T-helper 17 cell (primary cell): Measurements from ENCODE around the gene TLL2. TPM values are rescaled to one million over a fixed set of nuclear protein-coding genes. Genes with fewer than 3 reads are reported as not detected.
A peak's percentile ranks its signal among the peaks of the same experiment; 100 is the strongest.

ENCODE experiments used
- ATAC-seq: fragments of 150-1000 bp; cut with Tn5 transposase; 2 replicates; pipeline ENCODE4 v1.10.0; 2021; ENCODE audit warnings: mild to moderate bottlenecking, moderate library complexity
- DNase-seq, 3 donors: peaks; one replicate each; pipeline versions ENCODE4 v3.0.0 to v3.0.0-alpha.2; 2020 to 2021
- H3K9me3 ChIP-seq: one replicate; pipeline ENCODE4 v1.7.0; 2013; ENCODE audit warnings: low read length, mild to moderate bottlenecking; ENCODE audit not compliant: control insufficient read depth, poor library complexity, severe bottlenecking
- H3K27ac Mint-ChIP-seq: one replicate; pipeline ENCODE4 v1.8.0; 2022; ENCODE audit warnings: mild to moderate bottlenecking, moderate library complexity, mixed read lengths
- H3K27me3 Mint-ChIP-seq: one replicate; pipeline ENCODE4 v1.8.0; 2022; ENCODE audit warnings: mixed read lengths
- H3K36me3 Mint-ChIP-seq: one replicate; pipeline ENCODE4 v1.8.0; 2022; ENCODE audit warnings: low read depth, mixed read lengths
- H3K4me1 Mint-ChIP-seq: one replicate; pipeline ENCODE4 v1.8.0; 2022; ENCODE audit warnings: mild to moderate bottlenecking, mixed read lengths
- H3K4me3 Mint-ChIP-seq: one replicate; pipeline ENCODE4 v1.8.0; 2022; ENCODE audit warnings: mild to moderate bottlenecking, moderate library complexity, mixed read lengths
- total RNA-seq, 4 donors: library from RNA in 2 of 4; stranded (reverse) in 2 of 4; gene quantifications; one replicate each; pipeline ENCODE4 v1.2.3 and lab custom pipeline; 2022 to 2026

Gene TLL2
- total RNA-seq, 2 donors from 2014 or later: not detected

DNA sequence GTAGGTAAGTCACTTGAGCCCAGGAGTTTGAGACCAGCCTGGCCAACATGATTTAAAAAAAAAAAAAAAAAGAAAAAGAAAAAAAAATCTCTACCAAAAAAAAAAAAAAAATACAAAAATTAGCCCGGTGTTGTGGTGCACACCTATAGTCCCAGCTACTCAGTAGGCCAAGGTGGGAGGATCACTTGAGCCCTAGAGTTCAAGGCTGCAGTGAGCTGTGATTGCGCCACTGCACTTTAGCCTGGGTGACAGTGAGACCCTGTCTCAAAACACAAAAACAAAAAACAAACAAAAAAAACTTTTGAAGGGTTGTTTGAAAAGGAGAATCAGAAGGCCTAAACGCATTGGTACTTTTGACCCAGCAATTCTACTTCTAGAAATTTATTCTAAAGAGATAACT is 13.7 kb downstream of the TLL2 start:
- H3K27me3 Mint-ChIP-seq: peaks cover 42% of the 10 kb centered on the region
- no peak overlapping the region for H3K27ac Mint-ChIP-seq
- no peaks in the 10 kb centered on the region for H3K9me3 ChIP-seq
- H3K4me3 Mint-ChIP-seq: no peak overlapping the region
- no peaks in the 10 kb centered on the region for H3K4me1 Mint-ChIP-seq
- ATAC-seq (no peak), DNase-seq (no peak)
- H3K36me3 Mint-ChIP-seq: peaks cover 6% of the 10 kb centered on the region

DNA sequence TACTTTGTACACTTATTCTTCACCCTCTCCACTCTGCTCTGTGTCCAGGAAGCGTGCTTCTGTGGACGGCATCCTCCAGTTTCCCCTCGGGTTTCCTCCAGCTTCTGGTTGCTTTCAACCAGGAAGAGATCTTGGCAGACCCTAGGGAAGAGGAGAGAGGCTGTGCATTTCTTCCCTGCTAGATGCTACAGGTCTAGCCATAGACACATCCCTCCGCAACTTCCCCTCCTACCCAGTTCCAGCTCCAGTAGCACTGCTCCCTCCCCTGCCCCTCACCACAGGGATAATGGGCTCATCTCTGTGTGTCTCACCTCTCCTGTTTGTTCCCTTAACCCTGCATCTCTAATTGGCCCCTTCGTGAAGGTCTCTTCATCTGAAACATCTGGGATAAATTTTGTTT is 16.3 kb downstream of the TLL2 start:
- H3K9me3 ChIP-seq: no peaks in the 10 kb centered on the region
- H3K27ac Mint-ChIP-seq: no peak overlapping the region
- DNase-seq (no peak), ATAC-seq (no peak)
- H3K36me3 Mint-ChIP-seq: peaks cover 11% of the 10 kb centered on the region
- H3K27me3 Mint-ChIP-seq: peaks cover 60% of the 10 kb centered on the region
- no peaks in the 10 kb centered on the region for H3K4me1 Mint-ChIP-seq
- no peak overlapping the region for H3K4me3 Mint-ChIP-seq

DNA sequence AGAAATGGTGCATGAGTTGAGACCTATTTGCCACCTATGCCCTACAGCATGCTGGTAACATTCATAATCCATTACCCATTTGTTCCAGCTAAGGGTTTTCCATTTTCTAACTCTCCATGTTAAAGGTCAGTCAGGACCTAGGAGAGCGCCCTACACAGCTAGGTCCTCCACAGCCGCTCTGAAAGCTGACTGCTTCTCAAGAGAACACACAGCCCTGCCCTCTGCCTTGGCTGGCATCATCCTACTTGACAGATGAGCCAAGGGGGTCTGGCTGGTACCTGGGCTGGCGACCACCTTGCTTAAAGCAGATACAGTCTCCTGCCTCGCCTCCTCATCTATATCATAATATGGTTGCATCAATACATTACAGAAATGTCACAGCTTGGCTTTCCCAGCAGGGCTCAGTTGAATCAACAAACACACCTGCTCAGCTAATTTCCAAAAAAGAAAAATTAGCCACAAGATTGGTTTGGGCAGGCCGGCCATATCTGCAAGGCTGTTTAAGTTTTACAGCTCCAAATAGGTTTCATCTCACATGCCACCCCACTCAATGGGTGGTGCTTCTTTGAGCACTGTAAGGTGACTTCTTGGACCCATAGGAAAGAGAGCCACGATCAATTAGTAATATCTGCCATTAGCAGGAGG is 17.3 kb downstream of the TLL2 start:
- no peak overlapping the region for H3K27ac Mint-ChIP-seq
- no peaks in the 10 kb centered on the region for H3K9me3 ChIP-seq
- H3K36me3 Mint-ChIP-seq: peaks cover 7% of the 10 kb centered on the region

DNA sequence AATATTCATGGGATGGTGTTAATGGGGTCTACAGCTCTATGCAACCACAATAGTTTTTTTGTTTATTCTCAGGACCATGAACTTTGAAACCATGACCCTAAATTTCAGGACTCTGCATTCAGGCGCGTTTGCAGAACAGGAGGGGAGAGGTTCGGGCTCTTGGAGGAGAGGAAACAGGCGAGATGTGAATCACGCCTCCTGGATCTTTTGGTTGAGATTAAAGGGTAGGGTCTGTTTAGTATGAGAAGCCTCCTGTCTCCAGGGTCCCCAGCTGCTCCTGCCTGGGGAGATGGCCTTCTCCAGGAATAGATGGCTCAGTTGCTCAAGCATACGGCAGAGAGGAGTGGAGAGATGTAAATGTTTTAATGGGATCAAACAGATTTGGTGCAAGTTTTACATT is 18.2 kb downstream of the TLL2 start:
- H3K36me3 Mint-ChIP-seq: peaks cover 6% of the 10 kb centered on the region
- H3K27me3 Mint-ChIP-seq: peaks cover 46% of the 10 kb centered on the region
- H3K4me3 Mint-ChIP-seq: no peak overlapping the region
- no peaks in the 10 kb centered on the region for H3K9me3 ChIP-seq
- H3K27ac Mint-ChIP-seq: no peak overlapping the region
- H3K4me1 Mint-ChIP-seq: no peaks in the 10 kb centered on the region
- DNase-seq (no peak), ATAC-seq (no peak)

More for the DNA sequence above, 17.3 kb downstream of the TLL2 start:
- ATAC-seq: no peak
- no peaks in the 10 kb centered on the region for H3K4me1 Mint-ChIP-seq
- DNase-seq: no peak
- no peak overlapping the region for H3K4me3 Mint-ChIP-seq
- H3K27me3 Mint-ChIP-seq: peaks cover 52% of the 10 kb centered on the region

DNA sequence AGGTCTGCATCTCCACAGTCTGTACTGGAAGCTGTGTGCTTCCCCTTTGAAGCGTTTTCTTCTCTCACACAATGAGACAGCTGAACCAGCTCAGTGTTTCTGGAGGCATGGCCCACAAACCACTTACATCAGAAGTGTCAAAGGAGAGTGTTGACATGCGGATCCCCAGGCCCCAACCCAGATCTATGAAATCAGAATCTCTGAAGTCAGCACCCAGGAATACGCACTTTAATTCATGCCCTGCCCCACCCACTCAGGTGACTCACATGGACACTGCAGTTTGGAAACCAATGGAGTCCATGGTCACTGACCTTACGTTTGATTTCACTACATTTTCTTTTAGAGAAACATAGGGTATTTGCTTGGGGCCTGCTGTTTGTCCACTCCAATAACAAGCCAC is 19.0 kb downstream of the TLL2 start:
- Mint-ChIP-seq H3K4me3 (no peak overlapping the region), H3K27me3 (peaks cover 46% of the 10 kb centered on the region), H3K36me3 (peaks cover 6% of the 10 kb centered on the region), H3K27ac (no peak overlapping the region), H3K4me1 (no peaks in the 10 kb centered on the region)
- DNase-seq: no peak
- no peak for ATAC-seq
- H3K9me3 ChIP-seq: no peaks in the 10 kb centered on the region

DNA sequence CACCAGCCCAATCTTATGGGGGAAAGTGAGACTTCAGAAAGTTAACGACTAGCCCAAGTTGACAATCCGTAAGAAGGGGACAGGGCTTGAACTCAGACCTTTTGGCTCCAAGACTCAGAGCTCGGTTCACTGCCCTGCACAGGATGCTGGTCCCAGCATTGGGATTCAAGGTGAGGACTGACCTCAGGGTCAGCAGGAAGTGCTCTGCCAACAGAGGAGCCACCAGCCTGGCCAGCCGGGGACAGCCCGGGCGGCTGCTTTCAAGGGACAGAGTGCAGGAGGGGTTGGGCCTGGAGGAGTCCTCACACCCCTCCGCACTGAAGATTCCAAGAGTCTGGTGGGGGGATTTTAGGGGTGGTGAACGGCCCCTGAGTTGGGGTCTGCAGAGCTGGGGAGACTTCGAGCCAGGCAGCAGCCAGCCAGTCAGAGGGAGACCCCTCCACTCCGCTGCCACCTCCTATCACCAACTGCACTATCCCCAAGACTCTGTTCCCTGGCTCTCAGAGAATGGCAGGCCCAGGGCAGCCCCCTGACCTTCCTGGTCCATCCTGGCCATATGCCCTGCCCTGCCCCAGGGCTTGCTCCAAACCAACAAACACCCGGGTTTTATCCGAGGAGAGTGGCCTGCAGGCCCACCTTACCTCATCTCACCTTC is 19.7 kb downstream of the TLL2 start:
- DNase-seq (no peak), ATAC-seq (no peak)
- Mint-ChIP-seq H3K4me1 (no peaks in the 10 kb centered on the region), H3K36me3 (peaks cover 6% of the 10 kb centered on the region), H3K27ac (no peak overlapping the region), H3K27me3 (peaks cover 49% of the 10 kb centered on the region), H3K4me3 (no peak overlapping the region)
- H3K9me3 ChIP-seq: no peaks in the 10 kb centered on the region

DNA sequence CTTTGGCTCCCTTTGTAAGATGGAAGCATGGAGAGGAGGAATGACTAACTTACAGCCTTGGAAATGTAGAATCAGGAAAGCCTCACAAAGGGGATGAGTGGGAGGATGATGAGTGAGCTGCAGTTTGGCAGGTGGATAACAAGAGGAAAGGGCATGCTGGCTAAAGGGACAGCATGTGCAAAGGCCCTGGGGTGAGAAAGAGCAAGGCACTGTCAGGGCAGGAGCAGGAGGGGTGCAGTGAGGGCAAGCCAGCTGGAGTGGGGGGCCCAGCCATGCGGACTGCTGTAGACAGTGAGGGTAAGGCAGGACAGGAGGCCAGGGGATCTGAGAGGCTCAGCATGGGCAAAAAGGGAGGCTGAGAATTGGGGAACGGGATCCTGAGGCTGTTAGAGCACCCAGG is 20.5 kb downstream of the TLL2 start:
- H3K4me1 Mint-ChIP-seq: no peaks in the 10 kb centered on the region
- DNase-seq (no peak), ATAC-seq (no peak)
- H3K27me3 Mint-ChIP-seq: peaks cover 49% of the 10 kb centered on the region
- peaks cover 5% of the 10 kb centered on the region for H3K36me3 Mint-ChIP-seq
- H3K9me3 ChIP-seq: no peaks in the 10 kb centered on the region
- no peak overlapping the region for H3K4me3 Mint-ChIP-seq
- H3K27ac Mint-ChIP-seq: no peak overlapping the region

DNA sequence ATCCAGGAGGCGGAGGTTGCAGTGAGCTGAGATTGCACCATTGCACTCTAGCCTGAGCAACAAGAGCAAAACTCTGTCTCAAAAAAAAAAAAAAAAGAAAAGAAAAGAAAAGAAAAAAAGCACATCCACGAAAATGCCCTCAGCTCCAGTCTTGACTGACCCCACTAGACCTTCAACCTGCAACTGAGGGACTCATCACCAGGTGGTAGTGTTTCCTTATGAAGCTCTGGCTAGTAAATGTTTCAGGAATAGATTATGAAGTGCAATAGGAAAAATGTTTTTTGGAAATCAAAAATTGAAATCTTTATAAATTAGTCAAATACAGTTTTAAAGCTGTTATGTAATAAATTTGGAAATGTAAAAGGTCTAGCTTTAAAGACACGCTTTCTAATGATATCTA is 22.4 kb downstream of the TLL2 start:
- Mint-ChIP-seq H3K4me1 (no peaks in the 10 kb centered on the region), H3K36me3 (peaks cover 5% of the 10 kb centered on the region), H3K27me3 (peaks cover 59% of the 10 kb centered on the region), H3K27ac (no peak overlapping the region), H3K4me3 (no peak overlapping the region)
- DNase-seq (no peak), ATAC-seq (no peak)
- no peaks in the 10 kb centered on the region for H3K9me3 ChIP-seq

DNA sequence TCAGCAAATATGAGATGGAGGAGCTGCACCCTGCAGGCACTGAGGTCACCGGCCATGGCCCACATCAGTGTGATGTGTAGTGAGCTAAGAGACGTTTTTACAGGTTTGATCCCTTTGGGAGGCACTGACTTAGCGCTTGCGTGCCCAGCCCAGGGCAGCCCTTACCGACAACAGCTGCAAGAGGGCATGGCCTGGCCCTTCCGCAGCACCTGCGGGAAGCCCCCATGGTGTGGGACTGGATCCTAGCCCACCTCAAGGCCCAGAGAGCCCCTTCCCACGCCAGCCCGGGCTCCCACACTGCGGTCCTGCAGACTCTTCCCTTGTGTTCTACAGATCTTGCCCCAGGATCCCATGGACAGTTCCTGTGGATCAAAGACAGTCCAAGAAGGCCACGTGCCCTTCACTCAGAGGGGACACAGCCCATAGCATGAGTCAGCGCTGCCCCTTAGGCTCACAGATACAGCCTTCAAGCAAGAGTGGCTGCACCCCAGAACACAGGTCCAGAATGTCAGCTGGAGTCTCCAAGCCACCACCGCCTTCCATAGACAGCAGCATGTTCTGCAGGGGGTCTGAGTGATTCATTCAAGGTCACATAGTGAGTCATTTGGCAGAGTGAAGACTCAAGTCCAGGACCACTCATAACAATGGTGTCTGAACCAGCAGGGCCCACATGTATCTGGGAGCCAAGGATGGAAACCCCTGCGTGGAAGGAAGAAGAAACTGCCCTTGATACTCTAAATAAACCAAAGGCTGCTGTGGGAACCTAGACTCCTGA is 25.4 kb downstream of the TLL2 start:
- ATAC-seq (no peak), DNase-seq (no peak)
- no peaks in the 10 kb centered on the region for H3K9me3 ChIP-seq
- Mint-ChIP-seq H3K27ac (no peak overlapping the region), H3K36me3 (peaks cover 5% of the 10 kb centered on the region), H3K27me3 (peaks cover 61% of the 10 kb centered on the region), H3K4me1 (no peaks in the 10 kb centered on the region), H3K4me3 (no peak overlapping the region)

DNA sequence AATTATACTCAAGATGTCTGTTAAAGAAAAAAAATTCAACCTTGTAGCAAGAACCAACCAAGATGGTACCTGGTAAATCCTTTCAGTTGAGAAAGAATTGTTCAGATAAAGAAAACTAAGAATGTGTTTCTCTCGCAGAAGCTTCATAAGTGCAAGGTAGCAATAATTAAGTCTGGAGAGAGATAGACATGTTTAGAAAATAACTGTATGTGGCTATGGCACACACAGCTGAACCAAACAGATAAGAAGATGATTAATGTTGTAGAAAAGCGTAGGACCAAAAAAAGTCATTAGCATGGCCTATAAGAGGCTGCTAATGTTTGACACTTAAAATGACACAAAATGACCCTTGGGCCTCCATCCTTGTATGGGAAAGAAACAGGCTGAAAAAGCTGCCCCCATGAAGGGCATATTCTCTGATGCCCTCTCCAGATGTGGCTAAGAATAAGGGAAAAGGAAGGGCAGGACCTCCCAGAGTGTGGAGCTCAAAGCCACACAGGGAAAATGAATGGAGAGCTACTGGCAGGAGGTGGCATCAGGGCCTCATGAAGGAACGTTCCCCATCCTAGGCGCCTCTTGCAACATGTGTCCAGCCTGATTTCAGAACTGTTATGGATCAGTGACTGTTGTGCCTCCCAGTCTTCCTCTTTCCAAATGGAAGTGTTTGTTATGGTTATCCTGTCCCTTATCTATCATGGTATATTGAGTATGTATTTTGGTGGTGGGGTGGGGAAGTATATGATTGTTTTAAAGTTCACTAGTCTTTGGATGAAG is 30.7 kb downstream of the TLL2 start:
- Mint-ChIP-seq H3K27ac (no peak overlapping the region), H3K4me3 (no peak overlapping the region), H3K27me3 (peaks cover 81% of the 10 kb centered on the region), H3K4me1 (no peaks in the 10 kb centered on the region), H3K36me3 (peaks cover 4% of the 10 kb centered on the region)
- DNase-seq (no peak), ATAC-seq (no peak)
- H3K9me3 ChIP-seq: no peaks in the 10 kb centered on the region

DNA sequence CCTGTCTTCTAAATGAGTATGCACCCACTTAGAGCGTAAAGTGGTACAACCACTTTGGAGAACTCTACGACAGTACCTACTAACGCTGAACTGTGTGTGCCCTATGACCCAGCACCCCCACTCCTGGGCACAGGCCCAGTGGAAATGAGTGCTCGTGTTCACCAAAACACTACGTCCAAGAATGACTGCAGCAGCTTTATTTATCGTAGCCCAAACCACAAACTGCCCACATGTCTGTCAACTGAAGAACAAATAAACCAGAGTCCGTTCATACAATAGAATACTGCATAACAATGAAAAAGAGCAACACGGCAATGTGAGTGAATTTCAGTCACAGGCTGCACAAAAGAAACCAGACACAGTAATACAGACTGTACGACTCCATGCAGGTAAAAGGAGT is 35.4 kb downstream of the TLL2 start:
- Mint-ChIP-seq H3K4me1 (no peaks in the 10 kb centered on the region), H3K27me3 (peaks cover 65% of the 10 kb centered on the region), H3K36me3 (peaks cover 5% of the 10 kb centered on the region), H3K4me3 (no peak overlapping the region), H3K27ac (peak overlapping the region; percentile 16)
- DNase-seq: no peak
- ATAC-seq: no peak
- H3K9me3 ChIP-seq: no peaks in the 10 kb centered on the region

DNA sequence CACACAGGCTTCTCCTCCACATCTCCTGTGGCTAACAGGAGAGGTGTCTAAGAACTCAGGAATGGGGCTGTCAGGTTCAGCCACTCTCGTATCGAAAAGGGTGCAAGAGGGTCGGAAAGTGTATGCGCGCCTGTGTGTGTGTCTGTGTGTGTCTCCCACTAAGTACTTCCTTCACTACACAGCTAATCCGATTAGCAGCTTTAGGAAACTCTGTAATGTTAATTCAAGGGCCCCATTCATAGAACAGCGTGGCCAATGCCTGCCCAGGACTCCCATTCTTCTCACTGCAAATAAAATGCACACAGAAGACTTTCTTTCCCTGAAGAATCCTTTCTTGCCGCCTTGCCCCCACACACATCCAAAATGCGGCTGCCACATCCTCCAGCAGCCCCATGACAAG is 39.9 kb downstream of the TLL2 start:
- H3K27me3 Mint-ChIP-seq: peaks cover 52% of the 10 kb centered on the region
- no peak overlapping the region for H3K4me3 Mint-ChIP-seq
- H3K9me3 ChIP-seq: no peaks in the 10 kb centered on the region
- ATAC-seq: no peak
- H3K36me3 Mint-ChIP-seq: peaks cover 2% of the 10 kb centered on the region
- no peak for DNase-seq
- H3K27ac Mint-ChIP-seq: no peak overlapping the region
- H3K4me1 Mint-ChIP-seq: no peaks in the 10 kb centered on the region

DNA sequence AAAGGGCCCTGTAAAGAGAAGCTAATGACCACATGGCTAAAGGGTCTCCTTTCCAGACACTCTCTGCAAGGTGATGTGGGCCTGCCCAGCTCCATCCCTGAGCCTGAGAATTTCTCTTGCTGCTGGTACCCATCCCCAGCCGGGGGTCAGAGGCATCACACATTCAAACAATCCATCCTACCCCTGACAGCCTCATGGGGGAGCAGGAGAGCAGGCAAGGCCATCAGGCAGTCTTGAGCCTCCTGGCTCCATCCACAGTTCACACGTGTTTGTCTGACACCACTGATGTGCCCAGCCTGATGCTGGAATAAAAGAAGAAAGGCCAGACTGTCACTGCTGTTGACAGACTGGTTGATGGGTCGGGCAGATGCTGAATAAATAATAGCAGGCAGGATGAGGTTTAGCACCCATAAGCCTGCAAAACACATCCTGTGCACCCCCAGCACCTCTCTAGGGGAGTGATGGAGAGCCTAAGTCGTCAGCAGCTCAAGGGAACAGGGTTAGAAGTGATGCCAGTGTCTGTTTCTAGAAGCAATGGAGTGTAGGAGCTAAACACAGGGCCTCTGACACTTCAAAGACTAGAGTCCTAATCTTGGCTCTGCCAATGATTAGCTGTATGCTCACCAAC is 43.5 kb downstream of the TLL2 start:
- no peaks in the 10 kb centered on the region for H3K36me3 Mint-ChIP-seq
- no peaks in the 10 kb centered on the region for H3K9me3 ChIP-seq
- DNase-seq (no peak), ATAC-seq (peak; percentile 45)
- H3K4me3 Mint-ChIP-seq: no peak overlapping the region
- H3K27me3 Mint-ChIP-seq: peaks cover 65% of the 10 kb centered on the region
- H3K4me1 Mint-ChIP-seq: no peaks in the 10 kb centered on the region
- no peak overlapping the region for H3K27ac Mint-ChIP-seq
